Mucosa of descending colon (tissue), 3 donors: Measurements from ENCODE around the gene TRAPPC10. TPM values are rescaled to one million over a fixed set of nuclear protein-coding genes. Genes with fewer than 3 reads are reported as not detected.

ENCODE experiments used
- ATAC-seq: fragments of 200-7000 bp; cut with Tn5 transposase; one replicate; pipeline ENCODE4 v1.9.1; 2020; ENCODE audit warnings: mild to moderate bottlenecking, moderate library complexity
- DNase-seq, 3 donors: peaks; one replicate each; pipeline ENCODE4 v3.0.0-alpha.2; 2020
- H3K36me3 ChIP-seq: fragments of 200-600 bp; one replicate; pipeline ENCODE4 v1.8.0; 2021; ENCODE audit warnings: low read depth, mild to moderate bottlenecking
- H3K4me1 ChIP-seq: fragments of 200-600 bp; one replicate; pipeline ENCODE4 v1.8.0; 2021; ENCODE audit warnings: low read depth, mild to moderate bottlenecking
- H3K4me3 ChIP-seq: fragments of 200-600 bp; one replicate; pipeline ENCODE4 v1.8.0; 2021; ENCODE audit warnings: mild to moderate bottlenecking
- H3K9me3 ChIP-seq: fragments of 200-600 bp; one replicate; pipeline ENCODE4 v1.8.0; 2021; ENCODE audit warnings: mild to moderate bottlenecking
- CTCF ChIP-seq: fragments of 200-600 bp; IDR thresholded peaks from one replicate; pipeline ENCODE4 v1.8.0; 2022; ENCODE audit warnings: antibody characterized with exemption, mild to moderate bottlenecking
- intact Hi-C, 2 donors: fragments of 100-400 bp; cut with DNase I in 1 of 2; cut with micrococcal nuclease in 1 of 2; formaldehyde crosslinking; loops; one replicate each; pipeline versions ENCODE4 v1.11.0 to v1.11.1; 2022; cut with DNase I, micrococcal nuclease
- total RNA-seq, 3 donors: library from RNA; stranded (reverse); fragmentation: NEBNext Ultra II Directional in 2 of 3; extraction: Animal tissue kit (Norgen Biotek cat#: 25700) in 2 of 3; gene quantifications; one replicate each; pipeline versions ENCODE4 v1.2.1 to v1.2.4, GENCODE V29; 2021 to 2023
- donor health status: DM: no; HTN: no; CAD: no; lungs with moderate emphysema.
- donor health status: DM: no; HTN: no; CAD: no.
- donor health status: DM: no; HTN: yes; CAD: no.

The TRAPPC10 gene
- total RNA-seq, 3 donors from 2014 or later, result 57.7 to 86.8 (median 61.9) TPM

GRCh38 chr21:44029460-44030087 lies 17.5 kb downstream of the TRAPPC10 start:
- Histone ChIP-seq H3K9me3 (no peaks in the 10 kb centered on the region), H3K4me3 (no peak overlapping the region), H3K4me1 (peaks cover 6% of the 10 kb centered on the region), H3K36me3 (no peaks in the 10 kb centered on the region)
- no peak for TF ChIP-seq CTCF
- intact Hi-C loops, result no loop called here
- ATAC-seq (no peak), DNase-seq (no peak)

- ATAC-seq, result no peak
- intact Hi-C loops, result no loop called here
- TF ChIP-seq CTCF, result no peak
- no peaks in the 10 kb centered on the region for H3K4me1 ChIP-seq
- no peaks in the 10 kb centered on the region for H3K36me3 ChIP-seq
- no peak overlapping the region for H3K4me3 ChIP-seq
- no peaks in the 10 kb centered on the region for H3K9me3 ChIP-seq
- DNase-seq, result no peak
Observed at GRCh38 chr21:44035244-44035643, 23.1 kb downstream of the TRAPPC10 start.

GRCh38 chr21:44038063-44038462 lies 26.0 kb downstream of the TRAPPC10 start:
- H3K4me1 ChIP-seq, result no peaks in the 10 kb centered on the region
- no peak for DNase-seq

DNA sequence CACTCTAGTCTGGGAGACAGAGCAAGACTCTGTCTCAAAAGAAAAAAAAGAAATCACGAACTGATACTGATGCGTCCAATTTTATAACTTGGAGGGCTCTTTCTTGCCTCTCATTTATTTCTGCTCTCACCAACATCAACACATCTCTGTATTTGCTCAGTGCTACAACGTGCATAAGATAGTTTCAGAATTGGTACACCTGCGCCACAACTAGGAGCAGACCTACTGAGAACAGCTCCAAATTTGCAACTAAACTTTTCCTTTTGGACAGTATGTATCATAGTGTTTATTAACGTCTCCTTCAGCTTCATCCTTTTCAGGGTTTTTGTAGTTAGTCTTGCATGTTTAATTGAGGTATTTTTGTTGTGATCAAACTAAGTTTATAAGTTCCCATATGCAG lies 27.7 kb downstream of the TRAPPC10 start:
- H3K36me3 ChIP-seq, result no peaks in the 10 kb centered on the region
- intact Hi-C loops, result no loop called here
- H3K9me3 ChIP-seq, result no peaks in the 10 kb centered on the region
- H3K4me1 ChIP-seq, result no peaks in the 10 kb centered on the region
- DNase-seq (no peak), ATAC-seq (no peak)
- H3K4me3 ChIP-seq, result no peak overlapping the region
- no peak for TF ChIP-seq CTCF

More at GRCh38 chr21:44038063-44038462, 26.0 kb downstream of the TRAPPC10 start:
- intact Hi-C loops, result no loop called here
- H3K36me3 ChIP-seq, result no peaks in the 10 kb centered on the region
- H3K9me3 ChIP-seq, result no peaks in the 10 kb centered on the region
- H3K4me3 ChIP-seq, result no peak overlapping the region
- ATAC-seq, result no peak
- TF ChIP-seq CTCF, result no peak

GRCh38 chr21:44043613-44044012 lies 31.5 kb downstream of the TRAPPC10 start:
- intact Hi-C loops, result no loop called here
- H3K4me3 ChIP-seq, result no peak overlapping the region
- H3K4me1 ChIP-seq, result no peaks in the 10 kb centered on the region
- no peaks in the 10 kb centered on the region for H3K36me3 ChIP-seq
- ATAC-seq (no peak), DNase-seq (no peak)
- no peaks in the 10 kb centered on the region for H3K9me3 ChIP-seq
- no peak for TF ChIP-seq CTCF

GRCh38 chr21:44046734-44047133 lies 34.6 kb downstream of the TRAPPC10 start:
- DNase-seq, result no peak
- Histone ChIP-seq H3K4me3 (no peak overlapping the region), H3K36me3 (no peaks in the 10 kb centered on the region), H3K4me1 (peaks cover 4% of the 10 kb centered on the region), H3K9me3 (no peaks in the 10 kb centered on the region)
- no peak for ATAC-seq
- TF ChIP-seq CTCF, result no peak
- intact Hi-C loops, result no loop called here
